ENCODE data around the gene STK11IP. TPM values are rescaled to one million over a fixed set of nuclear protein-coding genes. Genes with fewer than 3 reads are reported as not detected.

The STK11IP gene
- total and polyA plus RNA-seq, 9 of the 15 experiments (the other 6 are each of a cell fraction or from before 2014, with no cell fraction given): 0.52 to 21.7 (median 5.6) TPM

- TF ChIP-seq ZNF395 (CRISPR knock-in tag; IDR thresholded peaks at IDR 0.05) (no peak), NR3C1 (CRISPR knock-in tag; IDR thresholded peaks at IDR 0.05) (no peak), POLR2AphosphoS2 (IDR thresholded peaks at IDR 0.05; ENCODE audit: low read length) (no peak)
Measured at GRCh38 chr2:219616550-219616949, 18.9 kb downstream of the STK11IP start (continued).

GRCh38 chr2:219618733-219619122, 21.1 kb downstream of the STK11IP start:
- no peak for DNase-seq (ENCODE audit: extremely low read depth in 1 of 4, low spot score in 3 of 4)
- Histone ChIP-seq H3K9me1 (ENCODE audit: control insufficient read depth, insufficient read depth, low read length) (no peaks in the 10 kb centered on the region), H3K4me1 (replicated peaks in 1 of 2; ENCODE audit: control insufficient read depth in 2 of 2, insufficient read depth in 2 of 2, low read length in 2 of 2) (no peaks in the 10 kb centered on the region; a peak in 1 of 5 replicates), H3K9me3 (replicated peaks; ENCODE audit: control insufficient read depth, insufficient read depth, low read depth, low read length) (no peaks in the 10 kb centered on the region), H3K27ac (ENCODE audit: extremely low read depth, low read depth, low read length) (no peak overlapping the region), H4K20me1 (replicated peaks; ENCODE audit: control insufficient read depth, insufficient read depth, low read length) (no peaks in the 10 kb centered on the region; the same call in 1 of the 2 replicates), H3K27me3 (ENCODE audit: control insufficient read depth in 2 of 2, insufficient read depth in 2 of 2, low read length in 2 of 2) (peaks cover 0 to 5% of the 10 kb centered on the region in 2 experiments; a peak in 1 of 5 replicates), H3K9ac (ENCODE audit: insufficient read depth in 1 of 2, low read depth in 2 of 2, low read length in 2 of 2) (no peak overlapping the region; a peak in 1 of 4 replicates), H3K4me3 (no peak overlapping the region), H2AFZ (ENCODE audit: low read depth, low read length) (no peak overlapping the region), H3K79me2 (ENCODE audit: control insufficient read depth, insufficient read depth, low read length) (no peaks in the 10 kb centered on the region), H3K4me2 (ENCODE audit: insufficient read depth, low read length) (no peak overlapping the region), H3K36me3 (ENCODE audit: control insufficient read depth, insufficient read depth, low read length) (no peaks in the 10 kb centered on the region)
- ATAC-seq: no peak
- intact Hi-C loops (cut with micrococcal nuclease) (loop anchor here (1.0 kb wide), 1 partner anchor 24 kb away; no protein-coding TSS in a partner anchor), in situ Hi-C loops (cut with MboI) (no loop called here)
- no TSS peak for BruUV-seq (replicated peaks)
- ChIA-PET POLR2A (no interaction called here), CTCF (ENCODE audit: low intra/inter-chr PET ratio) (no interaction called here)
- no peak for FAIRE-seq
- 18% methylated on average over 2 of the region's 3 CpGs for WGBS (ENCODE audit: insufficient coverage, low coverage, missing lambda C conversion rate)
- TF ChIP-seq BDP1 (IDR thresholded peaks at IDR 0.05; ENCODE audit: insufficient read depth, insufficient read length) (no peak), HOMEZ (CRISPR knock-in tag; IDR thresholded peaks at IDR 0.05) (no peak), POLR2B (IDR thresholded peaks at IDR 0.05; ENCODE audit: low read depth, partially characterized antibody) (no peak), CXXC5 (CRISPR knock-in tag; IDR thresholded peaks at IDR 0.05) (no peak), ZFP91 (CRISPR knock-in tag; IDR thresholded peaks at IDR 0.05) (no peak), TRIM24 (IDR thresholded peaks at IDR 0.05) (no peak), TFAP4 (CRISPR knock-in tag; IDR thresholded peaks at IDR 0.05; ENCODE audit: borderline replicate concordance) (no peak), PHF21A (IDR thresholded peaks at IDR 0.05; ENCODE audit: borderline replicate concordance, low read depth) (no peak), NRF1 (conservative IDR thresholded peaks at IDR 0.05 in 1 of 2, IDR thresholded peaks at IDR 0.05 in 1 of 2) (no peak), MEF2A (IDR thresholded peaks at IDR 0.05; ENCODE audit: control insufficient read depth, low read depth, low read length) (no peak), ATF1 (CRISPR knock-in tag; IDR thresholded peaks at IDR 0.05) (no peak), ATF1 (tag; IDR thresholded peaks at IDR 0.05) (no peak), ZBTB17 (CRISPR knock-in tag; IDR thresholded peaks at IDR 0.05) (no peak), TAL1 (IDR thresholded peaks at IDR 0.05) (no peak), ZNF75A (CRISPR knock-in tag; IDR thresholded peaks at IDR 0.05) (no peak), HDAC3 (IDR thresholded peaks at IDR 0.05; ENCODE audit: borderline replicate concordance, partially characterized antibody) (no peak)

Measured in K562 (cell line).